Liver (tissue), 9 donors: Measurements from ENCODE around the gene APEX2. TPM values are rescaled to one million over a fixed set of nuclear protein-coding genes. Genes with fewer than 3 reads are reported as not detected.

Experiments used
- DNase-seq: peaks from one replicate; pipeline ENCODE4 v3.0.0-alpha.2; 2017; ENCODE audit warnings: low spot score
- H3K27ac ChIP-seq, 2 donors: one replicate each; pipeline ENCODE4 v1.7.0; 2013; ENCODE audit warnings: inconsistent platforms in 2 of 2, low read length in 2 of 2, control low read depth in 1 of 2, low read depth in 1 of 2, mild to moderate bottlenecking in 1 of 2
- H3K27me3 ChIP-seq, 4 donors: one replicate each; pipeline versions ENCODE4 v1.6.1 to v1.7.0; 2013; ENCODE audit warnings: low read length in 3 of 4, inconsistent platforms in 1 of 4, mild to moderate bottlenecking in 1 of 4, moderate library complexity in 1 of 4; ENCODE audit not compliant: control insufficient read depth in 4 of 4, insufficient read depth in 4 of 4
- H3K36me3 ChIP-seq, 4 donors: one replicate each; pipeline versions ENCODE4 v1.6.1 to v1.7.0; 2013; ENCODE audit warnings: low read length in 3 of 4, mild to moderate bottlenecking in 3 of 4, low read depth in 1 of 4, moderate library complexity in 1 of 4; ENCODE audit not compliant: control insufficient read depth in 4 of 4, insufficient read depth in 3 of 4
- H3K4me1 ChIP-seq, 4 donors: one replicate each; pipeline versions ENCODE4 v1.6.1 to v1.7.0; 2013; ENCODE audit warnings: low read length in 3 of 4, mild to moderate bottlenecking in 3 of 4, moderate library complexity in 1 of 4; ENCODE audit not compliant: control insufficient read depth in 4 of 4, insufficient read depth in 4 of 4
- H3K4me3 ChIP-seq, 3 donors: one replicate each; pipeline versions ENCODE4 v1.6.1 to v1.7.0; 2013; ENCODE audit warnings: low read length in 3 of 3, control low read depth in 1 of 3, low read depth in 1 of 3, mild to moderate bottlenecking in 1 of 3
- H3K9ac ChIP-seq, 2 donors: one replicate each; pipeline ENCODE4 v1.7.0; 2013; ENCODE audit warnings: low read length in 2 of 2, mild to moderate bottlenecking in 2 of 2, moderate library complexity in 2 of 2, control low read depth in 1 of 2, low read depth in 1 of 2
- H3K9me3 ChIP-seq, 4 donors: one replicate each; pipeline versions ENCODE4 v1.6.1 to v1.7.0; 2013; ENCODE audit warnings: low read length in 3 of 4; ENCODE audit not compliant: control insufficient read depth in 4 of 4
- EGR1 ChIP-seq, 2 donors: IDR thresholded peaks; 2 replicates each; pipeline ENCODE4 v1.6.1; 2016 to 2018; ENCODE audit warnings: antibody characterized with exemption in 2 of 2, low read depth in 2 of 2
- FOXA1 ChIP-seq: IDR thresholded peaks from 2 replicates; pipeline ENCODE4 v1.6.1; 2016; ENCODE audit warnings: antibody characterized with exemption
- FOXA2 ChIP-seq: IDR thresholded peaks from 2 replicates; pipeline ENCODE4 v1.6.1; 2016; ENCODE audit warnings: antibody characterized with exemption
- GABPA ChIP-seq, 2 donors: IDR thresholded peaks in 1 of 2; conservative IDR thresholded peaks in 1 of 2; 2 replicates each; pipeline ENCODE4 v1.6.1; 2016; ENCODE audit warnings: antibody characterized with exemption in 2 of 2, mild to moderate bottlenecking in 1 of 2, moderate library complexity in 1 of 2
- HNF4A ChIP-seq, 2 donors: conservative IDR thresholded peaks; 2 replicates each; pipeline ENCODE4 v1.6.1; 2016; ENCODE audit warnings: antibody characterized with exemption in 2 of 2, mild to moderate bottlenecking in 2 of 2
- JUND ChIP-seq, 2 donors: IDR thresholded peaks; 2 replicates each; pipeline ENCODE4 v1.6.1; 2016; ENCODE audit warnings: antibody characterized with exemption in 2 of 2
- NR2F2 ChIP-seq: IDR thresholded peaks from 2 replicates; pipeline ENCODE4 v1.6.1; 2016; ENCODE audit warnings: antibody characterized with exemption
- RAD21 ChIP-seq, 2 donors: IDR thresholded peaks; 2 replicates each; pipeline ENCODE4 v1.6.1; 2016; ENCODE audit warnings: antibody characterized with exemption in 2 of 2, mild to moderate bottlenecking in 2 of 2
- RXRA ChIP-seq, 2 donors: IDR thresholded peaks; 2 replicates each; pipeline ENCODE4 v1.6.1; 2017 to 2018; ENCODE audit warnings: antibody characterized with exemption in 2 of 2, mild to moderate bottlenecking in 1 of 2
- SP1 ChIP-seq: IDR thresholded peaks from 2 replicates; pipeline ENCODE4 v1.6.1; 2018; ENCODE audit warnings: antibody characterized with exemption, mild to moderate bottlenecking
- TAF1 ChIP-seq: conservative IDR thresholded peaks from 2 replicates; pipeline ENCODE4 v1.6.1; 2016; ENCODE audit warnings: antibody characterized with exemption, mild to moderate bottlenecking
- YY1 ChIP-seq: IDR thresholded peaks from 2 replicates; pipeline ENCODE4 v1.6.1; 2016; ENCODE audit warnings: antibody characterized with exemption, mild to moderate bottlenecking
- WGBS: extraction: QIAGEN DNeasy Blood & Tissue Kit; methylation state at CpG from one replicate; pipeline ENCODE4 v1.1.7; 2013; 5-methylcytosine and 5-hydroxymethylcytosine counted together
- polyA plus RNA-seq, 2 donors: library from polyadenylated mRNA; stranded (reverse) in 1 of 2; unstranded in 1 of 2; fragments of 200-250 nt in 1 of 2; fragments of >200 nt in 1 of 2; fragmentation: Nextera tagmentation in 1 of 2; extraction: Ambion mirVana in 1 of 2; gene quantifications; one replicate each; pipeline versions ENCODE4 v1.2.1 to v1.2.3, GENCODE V29; 2013 to 2015
- total RNA-seq, 2 donors: library from RNA; depleted of rRNA; stranded (reverse); fragments of >200 nt; gene quantifications; one replicate each; pipeline ENCODE4 v1.2.3, GENCODE V29; 2014
- TF ChIP-seq, protein P1 (sequence below): fragments of 150-350 bp; IDR thresholded peaks from 2 replicates; pipeline ENCODE4 v1.5.1; 2017; ENCODE audit warnings: improper control_type of control experiment, low read depth, low read length; ENCODE audit not compliant: missing input control
- TF ChIP-seq, protein P2 (sequence below): IDR thresholded peaks from 2 replicates; pipeline ENCODE4 v1.6.1; 2016; ENCODE audit warnings: antibody characterized with exemption
- TF ChIP-seq, protein P3 (sequence below): IDR thresholded peaks from 2 replicates; pipeline ENCODE4 v1.6.1; 2016; ENCODE audit warnings: antibody characterized with exemption
- TF ChIP-seq, protein P4 (sequence below): IDR thresholded peaks from 2 replicates; pipeline ENCODE4 v1.6.1; 2016; ENCODE audit warnings: antibody characterized with exemption, mild to moderate bottlenecking
- TF ChIP-seq, protein P5 (sequence below): IDR thresholded peaks from 2 replicates; pipeline ENCODE4 v1.6.1; 2016; ENCODE audit warnings: antibody characterized with exemption
- donor health status: healthy.
- donor health status: healthy.
- donor health status: healthy.
- donor health status: healthy.
- donor health status: healthy.

The APEX2 gene
- total and polyA plus RNA-seq, 4 donors = 5.0 to 8.6 (median 6.7) TPM

DNA sequence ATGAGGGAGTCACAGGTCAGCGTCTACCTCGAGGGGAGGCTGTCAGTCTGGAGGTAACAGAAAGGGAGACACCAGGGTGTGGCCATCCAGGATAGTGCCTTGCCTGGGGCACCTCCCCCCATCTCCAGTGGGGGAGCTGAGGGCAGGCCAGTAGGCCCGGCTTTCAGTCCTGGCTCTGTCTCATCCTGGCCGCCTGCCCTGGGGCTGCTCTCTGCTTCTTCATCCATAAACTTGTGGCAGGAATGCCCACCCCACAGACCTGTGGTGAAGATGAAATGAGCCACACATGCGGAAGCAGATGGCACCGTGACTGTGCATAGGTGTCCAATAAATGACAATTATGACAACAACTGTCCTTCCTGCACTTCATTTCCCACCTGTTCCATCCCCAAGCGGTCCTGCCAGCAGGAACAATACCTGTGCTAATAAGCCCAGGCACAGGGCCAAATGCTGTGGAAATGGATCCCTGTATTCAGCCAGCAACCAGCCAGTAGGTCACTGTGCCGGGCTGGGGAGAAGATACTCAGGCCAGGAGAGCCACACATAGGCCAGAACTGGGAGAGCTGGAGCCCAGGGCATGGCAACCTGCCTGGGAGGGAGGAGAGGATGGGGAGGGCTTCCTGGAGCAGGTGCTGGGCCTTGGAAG, 49.3 kb upstream of the APEX2 start:
- no peak overlapping the region for H3K4me3 ChIP-seq
- no peak overlapping the region for H3K27ac ChIP-seq
- whole genome bisulfite sequencing = 70% methylated on average over 8 of the region's 8 CpGs
- no peaks in the 10 kb centered on the region for H3K27me3 ChIP-seq
- no peaks in the 10 kb centered on the region for H3K4me1 ChIP-seq
- H3K36me3 ChIP-seq = peaks cover 0 to 24% (median 11%) of the 10 kb centered on the region in 4 donors
- no peak overlapping the region for H3K9ac ChIP-seq
- TF ChIP-seq FOXA2 = no peak
- TF ChIP-seq, protein P1, sequence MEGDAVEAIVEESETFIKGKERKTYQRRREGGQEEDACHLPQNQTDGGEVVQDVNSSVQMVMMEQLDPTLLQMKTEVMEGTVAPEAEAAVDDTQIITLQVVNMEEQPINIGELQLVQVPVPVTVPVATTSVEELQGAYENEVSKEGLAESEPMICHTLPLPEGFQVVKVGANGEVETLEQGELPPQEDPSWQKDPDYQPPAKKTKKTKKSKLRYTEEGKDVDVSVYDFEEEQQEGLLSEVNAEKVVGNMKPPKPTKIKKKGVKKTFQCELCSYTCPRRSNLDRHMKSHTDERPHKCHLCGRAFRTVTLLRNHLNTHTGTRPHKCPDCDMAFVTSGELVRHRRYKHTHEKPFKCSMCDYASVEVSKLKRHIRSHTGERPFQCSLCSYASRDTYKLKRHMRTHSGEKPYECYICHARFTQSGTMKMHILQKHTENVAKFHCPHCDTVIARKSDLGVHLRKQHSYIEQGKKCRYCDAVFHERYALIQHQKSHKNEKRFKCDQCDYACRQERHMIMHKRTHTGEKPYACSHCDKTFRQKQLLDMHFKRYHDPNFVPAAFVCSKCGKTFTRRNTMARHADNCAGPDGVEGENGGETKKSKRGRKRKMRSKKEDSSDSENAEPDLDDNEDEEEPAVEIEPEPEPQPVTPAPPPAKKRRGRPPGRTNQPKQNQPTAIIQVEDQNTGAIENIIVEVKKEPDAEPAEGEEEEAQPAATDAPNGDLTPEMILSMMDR = no peak
- TF ChIP-seq GABPA (IDR thresholded peaks at IDR 0.05 in 1 of 2, conservative IDR thresholded peaks at IDR 0.05 in 1 of 2) = no peak
- no peak for TF ChIP-seq FOXA1
- TF ChIP-seq RAD21 (IDR thresholded peaks at IDR 0.05) = no peak
- no peak for TF ChIP-seq JUND (IDR thresholded peaks at IDR 0.05)
- TF ChIP-seq, protein P2, sequence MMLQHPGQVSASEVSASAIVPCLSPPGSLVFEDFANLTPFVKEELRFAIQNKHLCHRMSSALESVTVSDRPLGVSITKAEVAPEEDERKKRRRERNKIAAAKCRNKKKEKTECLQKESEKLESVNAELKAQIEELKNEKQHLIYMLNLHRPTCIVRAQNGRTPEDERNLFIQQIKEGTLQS = no peak
- no peak for TF ChIP-seq SP1
- DNase-seq = no peak
- no peaks in the 10 kb centered on the region for H3K9me3 ChIP-seq

DNA sequence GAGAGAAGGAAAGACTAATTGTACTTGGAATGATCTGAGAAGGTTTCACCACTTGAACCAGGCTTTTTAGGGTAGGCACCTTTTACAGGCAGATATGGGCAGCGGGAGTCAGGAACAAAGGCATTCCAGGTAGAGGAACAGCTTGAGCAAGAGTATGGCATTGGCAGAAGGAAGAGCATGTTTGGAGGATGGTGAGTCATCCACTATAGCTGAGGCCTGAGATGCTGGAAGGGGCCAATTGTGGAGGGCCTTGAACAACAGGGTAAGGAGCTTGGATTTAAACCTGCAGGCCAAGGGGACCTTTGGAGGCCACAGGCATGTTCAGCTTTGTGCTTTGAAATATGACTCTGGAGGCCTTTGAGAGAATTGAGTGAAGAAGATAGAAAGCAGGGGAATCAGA, 38.4 kb upstream of the APEX2 start:
- Histone ChIP-seq H3K4me3 (no peak overlapping the region), H3K9me3 (no peaks in the 10 kb centered on the region), H3K27me3 (peaks cover 0 to 4% (median 0%) of the 10 kb centered on the region in 4 donors), H3K4me1 (no peaks in the 10 kb centered on the region), H3K27ac (no peak overlapping the region), H3K36me3 (peaks cover 0 to 15% (median 6%) of the 10 kb centered on the region in 4 donors), H3K9ac (no peak overlapping the region)
- no peak for TF ChIP-seq EGR1 (IDR thresholded peaks at IDR 0.05; ENCODE audit: low read depth in 2 of 2)
- no peak for TF ChIP-seq FOXA1
- no peak for TF ChIP-seq SP1
- TF ChIP-seq FOXA2 = no peak
- TF ChIP-seq, protein P3, sequence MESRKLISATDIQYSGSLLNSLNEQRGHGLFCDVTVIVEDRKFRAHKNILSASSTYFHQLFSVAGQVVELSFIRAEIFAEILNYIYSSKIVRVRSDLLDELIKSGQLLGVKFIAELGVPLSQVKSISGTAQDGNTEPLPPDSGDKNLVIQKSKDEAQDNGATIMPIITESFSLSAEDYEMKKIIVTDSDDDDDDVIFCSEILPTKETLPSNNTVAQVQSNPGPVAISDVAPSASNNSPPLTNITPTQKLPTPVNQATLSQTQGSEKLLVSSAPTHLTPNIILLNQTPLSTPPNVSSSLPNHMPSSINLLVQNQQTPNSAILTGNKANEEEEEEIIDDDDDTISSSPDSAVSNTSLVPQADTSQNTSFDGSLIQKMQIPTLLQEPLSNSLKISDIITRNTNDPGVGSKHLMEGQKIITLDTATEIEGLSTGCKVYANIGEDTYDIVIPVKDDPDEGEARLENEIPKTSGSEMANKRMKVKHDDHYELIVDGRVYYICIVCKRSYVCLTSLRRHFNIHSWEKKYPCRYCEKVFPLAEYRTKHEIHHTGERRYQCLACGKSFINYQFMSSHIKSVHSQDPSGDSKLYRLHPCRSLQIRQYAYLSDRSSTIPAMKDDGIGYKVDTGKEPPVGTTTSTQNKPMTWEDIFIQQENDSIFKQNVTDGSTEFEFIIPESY = no peak
- TF ChIP-seq RAD21 (IDR thresholded peaks at IDR 0.05) = no peak
- TF ChIP-seq, protein P1 = no peak
- TF ChIP-seq NR2F2 = no peak
- TF ChIP-seq, protein P4, sequence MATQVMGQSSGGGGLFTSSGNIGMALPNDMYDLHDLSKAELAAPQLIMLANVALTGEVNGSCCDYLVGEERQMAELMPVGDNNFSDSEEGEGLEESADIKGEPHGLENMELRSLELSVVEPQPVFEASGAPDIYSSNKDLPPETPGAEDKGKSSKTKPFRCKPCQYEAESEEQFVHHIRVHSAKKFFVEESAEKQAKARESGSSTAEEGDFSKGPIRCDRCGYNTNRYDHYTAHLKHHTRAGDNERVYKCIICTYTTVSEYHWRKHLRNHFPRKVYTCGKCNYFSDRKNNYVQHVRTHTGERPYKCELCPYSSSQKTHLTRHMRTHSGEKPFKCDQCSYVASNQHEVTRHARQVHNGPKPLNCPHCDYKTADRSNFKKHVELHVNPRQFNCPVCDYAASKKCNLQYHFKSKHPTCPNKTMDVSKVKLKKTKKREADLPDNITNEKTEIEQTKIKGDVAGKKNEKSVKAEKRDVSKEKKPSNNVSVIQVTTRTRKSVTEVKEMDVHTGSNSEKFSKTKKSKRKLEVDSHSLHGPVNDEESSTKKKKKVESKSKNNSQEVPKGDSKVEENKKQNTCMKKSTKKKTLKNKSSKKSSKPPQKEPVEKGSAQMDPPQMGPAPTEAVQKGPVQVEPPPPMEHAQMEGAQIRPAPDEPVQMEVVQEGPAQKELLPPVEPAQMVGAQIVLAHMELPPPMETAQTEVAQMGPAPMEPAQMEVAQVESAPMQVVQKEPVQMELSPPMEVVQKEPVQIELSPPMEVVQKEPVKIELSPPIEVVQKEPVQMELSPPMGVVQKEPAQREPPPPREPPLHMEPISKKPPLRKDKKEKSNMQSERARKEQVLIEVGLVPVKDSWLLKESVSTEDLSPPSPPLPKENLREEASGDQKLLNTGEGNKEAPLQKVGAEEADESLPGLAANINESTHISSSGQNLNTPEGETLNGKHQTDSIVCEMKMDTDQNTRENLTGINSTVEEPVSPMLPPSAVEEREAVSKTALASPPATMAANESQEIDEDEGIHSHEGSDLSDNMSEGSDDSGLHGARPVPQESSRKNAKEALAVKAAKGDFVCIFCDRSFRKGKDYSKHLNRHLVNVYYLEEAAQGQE = no peak
- no peak for TF ChIP-seq RXRA (IDR thresholded peaks at IDR 0.05)
- no peak for TF ChIP-seq TAF1
- no peak for TF ChIP-seq YY1
- TF ChIP-seq, protein P5, sequence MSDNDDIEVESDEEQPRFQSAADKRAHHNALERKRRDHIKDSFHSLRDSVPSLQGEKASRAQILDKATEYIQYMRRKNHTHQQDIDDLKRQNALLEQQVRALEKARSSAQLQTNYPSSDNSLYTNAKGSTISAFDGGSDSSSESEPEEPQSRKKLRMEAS = no peak
- TF ChIP-seq HNF4A (conservative IDR thresholded peaks at IDR 0.05) = no peak
- DNase-seq = no peak
- 93% methylated on average over 1 of the region's 1 CpG for WGBS
